ENCODE data around the gene PCNX3.

The PCNX3 gene

DNA sequence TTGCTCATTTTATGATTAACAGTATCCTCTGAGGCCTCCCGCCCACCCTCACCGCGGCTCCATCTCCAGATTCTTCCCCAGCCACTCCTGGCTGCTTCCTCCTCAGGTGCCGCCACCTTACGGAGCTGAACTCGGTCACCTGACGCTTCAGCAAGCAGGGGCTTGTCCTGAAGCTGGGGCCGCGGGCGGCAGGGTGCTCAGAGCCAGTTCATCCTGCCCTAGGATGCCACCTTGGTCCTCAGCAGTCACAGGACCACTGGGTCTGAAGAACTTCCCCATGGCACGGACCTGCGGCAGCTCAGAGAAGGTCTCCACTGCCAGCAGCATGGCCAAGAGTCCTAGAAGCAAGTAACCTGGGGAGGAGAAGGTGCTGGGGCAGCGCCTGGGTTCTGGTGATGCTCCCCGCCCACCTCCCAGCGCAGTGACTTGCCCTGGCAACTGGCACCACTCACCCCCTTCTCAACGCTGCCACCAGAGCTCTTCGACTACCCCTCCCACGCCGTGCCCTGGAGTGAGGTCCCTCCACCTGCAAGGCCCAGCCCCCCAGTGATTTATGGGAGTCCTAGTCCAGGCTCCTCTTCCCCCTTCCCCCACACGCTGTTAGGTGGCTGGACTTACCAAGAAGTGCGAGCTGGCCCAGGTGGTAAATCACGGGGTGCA is 22.6 kb upstream of the PCNX3 start:
- DNase-seq (ENCODE audit: insufficient read length) (no peak), FAIRE-seq (no peak)
- TF ChIP-seq POLR2A (IDR thresholded peaks at IDR 0.05; ENCODE audit: low read depth, low read length) (no peak), POLR2AphosphoS5 (IDR thresholded peaks at IDR 0.05; ENCODE audit: low read depth, low read length) (no peak), TAF1 (IDR thresholded peaks at IDR 0.05; ENCODE audit: borderline replicate concordance, low read depth, low read length) (no peak)

GRCh38 chr11:65593518-65594414 is 21.8 kb upstream of the PCNX3 start:
- DNase-seq (ENCODE audit: insufficient read length): peak; percentile 63
- no peak for TF ChIP-seq POLR2AphosphoS5 (IDR thresholded peaks at IDR 0.05; ENCODE audit: low read depth, low read length)
- TF ChIP-seq POLR2A (IDR thresholded peaks at IDR 0.05; ENCODE audit: low read depth, low read length): no peak
- no peak for TF ChIP-seq TAF1 (IDR thresholded peaks at IDR 0.05; ENCODE audit: borderline replicate concordance, low read depth, low read length)
- peak; percentile 91 for FAIRE-seq

DNA sequence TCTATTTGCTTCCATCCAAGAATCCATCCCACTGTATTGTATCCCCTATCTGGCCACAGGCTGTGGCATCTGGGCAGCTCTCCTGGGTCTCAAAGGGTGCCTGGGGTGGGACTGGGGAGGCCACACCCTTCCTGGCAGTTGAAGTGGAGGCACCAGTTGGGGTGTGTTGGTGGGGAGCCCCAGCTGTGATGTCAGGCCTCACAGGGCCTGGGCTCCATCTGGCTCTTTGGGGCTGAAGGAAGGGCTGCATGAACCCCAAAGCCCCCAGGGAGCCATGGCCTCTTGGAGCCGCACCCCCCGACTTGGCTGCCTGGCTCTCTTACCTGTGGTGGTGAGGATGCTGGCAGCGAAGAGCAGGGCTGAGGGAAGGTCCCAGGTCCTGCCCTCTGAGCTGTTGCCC is 20.4 kb upstream of the PCNX3 start:
- TF ChIP-seq POLR2A (IDR thresholded peaks at IDR 0.05; ENCODE audit: low read depth, low read length): no peak
- DNase-seq (ENCODE audit: insufficient read length): no peak
- no peak for FAIRE-seq

DNA sequence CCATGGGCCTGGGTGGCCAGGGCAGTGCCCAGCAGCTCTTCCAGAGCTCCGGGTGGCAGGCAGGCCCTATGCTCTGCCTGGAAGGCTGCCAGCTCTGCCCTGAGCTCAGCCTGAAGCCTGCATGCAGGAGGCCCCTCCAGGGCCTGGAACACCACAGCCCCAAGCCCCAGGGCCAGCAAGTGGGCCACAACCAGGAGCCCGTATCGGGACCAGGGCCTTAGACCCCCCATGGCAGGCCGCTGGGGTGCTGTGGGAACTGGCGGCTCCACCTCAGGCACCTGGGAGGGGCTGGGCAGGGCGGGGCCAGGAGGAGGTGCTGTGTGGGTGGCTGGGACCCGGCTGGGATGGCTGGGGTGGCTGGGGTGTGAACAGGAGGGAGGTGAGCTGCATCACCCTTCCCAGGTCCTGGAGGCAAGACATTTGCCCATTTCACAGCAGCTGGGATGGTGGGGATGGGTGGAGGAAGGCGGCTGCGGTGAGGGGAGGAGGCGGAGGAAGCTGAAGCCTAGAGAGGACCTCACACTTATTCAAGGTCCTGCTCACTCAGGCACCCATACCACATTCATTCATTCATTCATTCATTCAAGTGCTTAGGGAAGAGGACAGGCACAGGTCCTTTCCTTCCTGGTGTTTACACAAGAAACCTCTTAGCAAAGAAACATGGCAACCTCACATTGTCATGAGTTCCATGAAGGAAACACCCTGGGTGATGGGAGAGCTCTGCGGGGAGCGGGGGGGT is 19.9 kb upstream of the PCNX3 start, which contains the start of gene KCNK7:
KCNK7 (minus strand) TSS at position 258 of the 739 bp plus-strand sequence; CDS start at position 230, 28 bp downstream.
- TF ChIP-seq TAF1 (IDR thresholded peaks at IDR 0.05; ENCODE audit: borderline replicate concordance, low read depth, low read length) (no peak), POLR2A (IDR thresholded peaks at IDR 0.05; ENCODE audit: low read depth, low read length) (no peak), POLR2AphosphoS5 (IDR thresholded peaks at IDR 0.05; ENCODE audit: low read depth, low read length) (no peak; the same call in 1 of the 2 replicates)
- no peak for FAIRE-seq
- no peak for DNase-seq (ENCODE audit: insufficient read length)

GRCh38 chr11:65596520-65596919 is 19.1 kb upstream of the PCNX3 start:
- FAIRE-seq: no peak
- DNase-seq (ENCODE audit: insufficient read length): no peak
- no peak for TF ChIP-seq POLR2A (IDR thresholded peaks at IDR 0.05; ENCODE audit: low read depth, low read length)
- no peak for TF ChIP-seq TAF1 (IDR thresholded peaks at IDR 0.05; ENCODE audit: borderline replicate concordance, low read depth, low read length)
- no peak for TF ChIP-seq POLR2AphosphoS5 (IDR thresholded peaks at IDR 0.05; ENCODE audit: low read depth, low read length)

GRCh38 chr11:65598258-65598699 is 17.3 kb upstream of the PCNX3 start:
- FAIRE-seq (no peak), DNase-seq (ENCODE audit: insufficient read length) (no peak)
- TF ChIP-seq POLR2AphosphoS5 (IDR thresholded peaks at IDR 0.05; ENCODE audit: low read depth, low read length) (no peak), POLR2A (IDR thresholded peaks at IDR 0.05; ENCODE audit: low read depth, low read length) (no peak), TAF1 (IDR thresholded peaks at IDR 0.05; ENCODE audit: borderline replicate concordance, low read depth, low read length) (no peak)

DNA sequence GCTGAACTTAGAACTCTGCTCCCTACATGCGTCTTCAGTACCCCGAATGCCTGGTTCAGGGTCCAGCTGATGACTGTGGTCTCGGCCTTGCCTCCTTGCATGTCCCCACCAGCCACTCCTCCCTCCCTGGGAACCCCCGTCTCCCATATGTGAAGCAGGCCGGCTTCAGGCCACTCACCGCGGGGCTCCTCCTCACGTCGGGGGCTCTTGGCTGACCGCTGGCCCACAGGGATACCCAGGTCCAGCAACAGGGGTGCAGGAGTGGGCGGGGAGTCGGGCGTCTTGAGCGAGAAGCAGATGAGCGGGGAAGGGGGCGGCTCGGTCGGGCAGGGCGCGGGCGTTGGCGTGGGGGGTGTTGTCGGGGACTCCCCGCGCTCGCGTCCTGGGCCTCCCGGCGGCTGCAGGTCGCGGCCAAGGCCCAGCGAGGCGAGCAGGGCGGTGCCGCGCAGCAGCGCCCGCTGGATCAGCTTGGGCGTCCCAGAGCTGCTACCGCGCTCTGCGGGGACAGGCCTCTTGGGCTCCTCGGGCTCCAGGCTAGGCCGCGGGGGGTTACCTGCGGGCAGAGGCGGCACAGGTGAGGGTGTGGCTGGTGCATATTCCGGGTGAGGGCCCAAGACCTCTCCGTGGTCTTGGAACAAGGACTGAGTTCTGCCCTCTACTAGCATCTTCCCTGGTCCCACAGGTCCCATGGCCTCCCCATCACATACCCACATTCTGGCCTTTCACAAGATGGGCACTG is 16.2 kb upstream of the PCNX3 start:
- no peak for FAIRE-seq
- TF ChIP-seq POLR2A (IDR thresholded peaks at IDR 0.05; ENCODE audit: low read depth, low read length): no peak
- TF ChIP-seq TAF1 (IDR thresholded peaks at IDR 0.05; ENCODE audit: borderline replicate concordance, low read depth, low read length): no peak
- TF ChIP-seq POLR2AphosphoS5 (IDR thresholded peaks at IDR 0.05; ENCODE audit: low read depth, low read length): no peak
- DNase-seq (ENCODE audit: insufficient read length): no peak

DNA sequence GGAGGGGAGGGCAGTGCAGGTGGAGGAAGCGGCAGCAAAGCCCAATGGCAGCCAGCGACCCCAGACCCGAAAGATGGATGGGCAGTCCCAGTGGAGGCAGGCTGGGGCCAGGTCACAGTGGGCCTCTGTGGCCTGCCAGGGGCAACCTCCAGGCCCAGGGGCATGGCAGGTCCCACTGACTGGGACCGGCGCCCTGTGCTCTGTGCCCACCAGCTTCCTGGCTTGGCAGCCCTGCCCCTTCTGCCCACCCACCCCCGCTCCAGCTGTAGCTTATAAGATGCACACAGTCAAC is 15.7 kb upstream of the PCNX3 start:
- TF ChIP-seq POLR2A (IDR thresholded peaks at IDR 0.05; ENCODE audit: low read depth, low read length) (no peak), POLR2AphosphoS5 (IDR thresholded peaks at IDR 0.05; ENCODE audit: low read depth, low read length) (no peak; the same call in 1 of the 2 replicates), TAF1 (IDR thresholded peaks at IDR 0.05; ENCODE audit: borderline replicate concordance, low read depth, low read length) (no peak)
- FAIRE-seq (no peak), DNase-seq (ENCODE audit: insufficient read length) (no peak)

- TF ChIP-seq POLR2AphosphoS5 (IDR thresholded peaks at IDR 0.05; ENCODE audit: low read depth, low read length) (no peak), TAF1 (IDR thresholded peaks at IDR 0.05; ENCODE audit: borderline replicate concordance, low read depth, low read length) (no peak), POLR2A (IDR thresholded peaks at IDR 0.05; ENCODE audit: low read depth, low read length) (no peak)
- DNase-seq (ENCODE audit: insufficient read length) (no peak), FAIRE-seq (no peak)
Measured at GRCh38 chr11:65604258-65604657, 11.3 kb upstream of the PCNX3 start.

GRCh38 chr11:65606876-65607613 is 8.5 kb upstream of the PCNX3 start:
- DNase-seq (ENCODE audit: insufficient read length) (no peak), FAIRE-seq (no peak)
- TF ChIP-seq POLR2A (IDR thresholded peaks at IDR 0.05; ENCODE audit: low read depth, low read length) (no peak), TAF1 (IDR thresholded peaks at IDR 0.05; ENCODE audit: borderline replicate concordance, low read depth, low read length) (no peak), POLR2AphosphoS5 (IDR thresholded peaks at IDR 0.05; ENCODE audit: low read depth, low read length) (no peak)
